H9 (cell line): Measurements from ENCODE around the gene IFNA6. TPM values are rescaled to one million over a fixed set of nuclear protein-coding genes. Genes with fewer than 3 reads are reported as not detected.

Source experiments
- DNase-seq: peaks from one replicate; pipeline ENCODE4 v3.0.0-alpha.2; 2017
- H2AFZ ChIP-seq: one replicate; pipeline ENCODE4 v1.6.1; 2013; ENCODE audit warnings: mild to moderate bottlenecking, low read length, control low read depth, moderate library complexity
- H2AK5ac ChIP-seq: 2 replicates; pipeline ENCODE4 v1.6.1; 2013; ENCODE audit warnings: low read length, control low read depth, mixed read lengths; ENCODE audit not compliant: insufficient read length
- H2BK120ac ChIP-seq: one replicate; pipeline ENCODE4 v1.6.1; 2013; ENCODE audit warnings: low read depth, mild to moderate bottlenecking, low read length, control low read depth, inconsistent platforms; ENCODE audit not compliant: poor library complexity, severe bottlenecking
- H2BK12ac ChIP-seq: 2 replicates; pipeline ENCODE4 v1.6.1; 2013; ENCODE audit warnings: low read length, control low read depth, mixed read lengths, low read depth; ENCODE audit not compliant: insufficient read length
- H2BK15ac ChIP-seq: 2 replicates; pipeline ENCODE4 v1.6.1; 2013; ENCODE audit warnings: low read depth, low read length, control low read depth
- H2BK20ac ChIP-seq: one replicate; pipeline ENCODE4 v1.6.1; 2013; ENCODE audit warnings: low read depth, mild to moderate bottlenecking, low read length, control low read depth, inconsistent platforms; ENCODE audit not compliant: poor library complexity, severe bottlenecking
- H2BK5ac ChIP-seq: 2 replicates; pipeline ENCODE4 v1.6.1; 2013; ENCODE audit warnings: low read length, control low read depth, mixed read lengths; ENCODE audit not compliant: insufficient read length
- H3K14ac ChIP-seq: 2 replicates; pipeline ENCODE4 v1.6.1; 2013; ENCODE audit warnings: low read length, control low read depth; ENCODE audit not compliant: insufficient read depth
- H3K18ac ChIP-seq: 2 replicates; pipeline ENCODE4 v1.6.1; 2013; ENCODE audit warnings: low read depth, mild to moderate bottlenecking, mixed read lengths, low read length, control low read depth; ENCODE audit not compliant: insufficient read length
- H3K23ac ChIP-seq: 2 replicates; pipeline ENCODE4 v1.6.1; 2013; ENCODE audit warnings: low read length, control low read depth, mixed read lengths, low read depth; ENCODE audit not compliant: insufficient read length
- H3K23me2 ChIP-seq: 2 replicates; pipeline ENCODE4 v1.6.1; 2013; ENCODE audit warnings: low read depth, mild to moderate bottlenecking, mixed read lengths, low read length, control low read depth; ENCODE audit not compliant: insufficient read length, poor library complexity, severe bottlenecking
- H3K27ac ChIP-seq: 2 replicates; pipeline ENCODE4 v1.5.1; 2013; ENCODE audit warnings: low read length, control low read depth, mixed read lengths, low read depth; ENCODE audit not compliant: insufficient read length
- H3K27me3 ChIP-seq: 2 replicates; pipeline ENCODE4 v1.6.1; 2013; ENCODE audit warnings: low read length, control low read depth, inconsistent platforms; ENCODE audit not compliant: insufficient read depth
- H3K4ac ChIP-seq: 2 replicates; pipeline ENCODE4 v1.6.1; 2013; ENCODE audit warnings: low read depth, mild to moderate bottlenecking, control low read depth, inconsistent platforms, low read length, moderate library complexity
- H3K4me1 ChIP-seq: 2 replicates; pipeline ENCODE4 v1.6.1; 2013; ENCODE audit warnings: low read length, control low read depth, inconsistent platforms; ENCODE audit not compliant: insufficient read depth
- H3K4me2 ChIP-seq: 2 replicates; pipeline ENCODE4 v1.6.1; 2013; ENCODE audit warnings: low read length, control low read depth, mixed read lengths; ENCODE audit not compliant: insufficient read length, insufficient read depth
- H3K56ac ChIP-seq: 2 replicates; pipeline ENCODE4 v1.6.1; 2013; ENCODE audit warnings: low read depth, mild to moderate bottlenecking, mixed read lengths, low read length, control low read depth; ENCODE audit not compliant: insufficient read length
- H3K79me1 ChIP-seq: 2 replicates; pipeline ENCODE4 v1.6.1; 2013; ENCODE audit warnings: low read depth, mild to moderate bottlenecking, moderate library complexity, low read length, control low read depth, inconsistent platforms; ENCODE audit not compliant: insufficient read depth, poor library complexity, severe bottlenecking
- H3K79me2 ChIP-seq: 2 replicates; pipeline ENCODE4 v1.6.1; 2013; ENCODE audit warnings: low read length, control low read depth, inconsistent platforms; ENCODE audit not compliant: insufficient read depth
- H3K9ac ChIP-seq: 2 replicates; pipeline ENCODE4 v1.6.1; 2013; ENCODE audit warnings: low read length, control low read depth, mixed read lengths; ENCODE audit not compliant: insufficient read length; ENCODE audit errors: extremely low read depth
- H3K9me3 ChIP-seq: one replicate; pipeline ENCODE4 v1.6.1; 2013; ENCODE audit warnings: low read depth, low read length, inconsistent platforms; ENCODE audit not compliant: control insufficient read depth
- H3T11ph ChIP-seq: one replicate; pipeline ENCODE4 v1.6.1; 2013; ENCODE audit warnings: mild to moderate bottlenecking, low read length, control low read depth, inconsistent platforms
- H4K20me1 ChIP-seq: one replicate; pipeline ENCODE4 v1.6.1; 2013; ENCODE audit not compliant: control insufficient read depth, insufficient read length, insufficient read depth
- H4K5ac ChIP-seq: 2 replicates; pipeline ENCODE4 v1.6.1; 2013; ENCODE audit warnings: low read depth, mild to moderate bottlenecking, mixed read lengths, low read length, control low read depth; ENCODE audit not compliant: insufficient read length
- H4K8ac ChIP-seq: replicated peaks from 2 replicates; pipeline ENCODE4 v1.6.1; 2013; ENCODE audit warnings: low read length, control low read depth, mixed read lengths, low read depth; ENCODE audit not compliant: insufficient read length
- H4K91ac ChIP-seq: 2 replicates; pipeline ENCODE4 v1.6.1; 2013; ENCODE audit warnings: low read depth, mild to moderate bottlenecking, moderate library complexity, mixed read lengths, low read length, control low read depth; ENCODE audit not compliant: insufficient read length
- H3K27ac Mint-ChIP-seq, 3 experiments: 2 replicates in 2 of 3; 3 replicates in 1 of 3; pipeline ENCODE4 v1.8.0; 2020 to 2021; ENCODE audit warnings: mixed read lengths in 3 of 3, mild to moderate bottlenecking in 1 of 3, moderate library complexity in 1 of 3
- H3K27me3 Mint-ChIP-seq: 2 replicates; pipeline ENCODE4 v1.8.0; 2021; ENCODE audit warnings: low read depth, mild to moderate bottlenecking, moderate library complexity, mixed read lengths
- H3K36me3 Mint-ChIP-seq, 3 experiments: 2 replicates in 2 of 3; 3 replicates in 1 of 3; pipeline ENCODE4 v1.8.0; 2020 to 2021; ENCODE audit warnings: low read depth in 3 of 3, mixed read lengths in 3 of 3; ENCODE audit not compliant: insufficient read depth in 1 of 3
- H3K4me1 Mint-ChIP-seq, 2 experiments: 2 replicates each; pipeline ENCODE4 v1.8.0; 2020; ENCODE audit warnings: mixed read lengths in 2 of 2
- H3K4me3 Mint-ChIP-seq, 2 experiments: 2 replicates in 1 of 2; 3 replicates in 1 of 2; pipeline ENCODE4 v1.8.0; 2020 to 2021; ENCODE audit warnings: mild to moderate bottlenecking in 2 of 2, mixed read lengths in 2 of 2, moderate library complexity in 1 of 2
- H3K9me3 Mint-ChIP-seq, 2 experiments: 2 replicates in 1 of 2; 3 replicates in 1 of 2; pipeline ENCODE4 v1.8.0; 2020; ENCODE audit warnings: mild to moderate bottlenecking in 2 of 2, mixed read lengths in 2 of 2, moderate library complexity in 1 of 2
- CTCF ChIP-seq: fragments of 200-600 bp; sonication (generic); conservative IDR thresholded peaks from 3 replicates; pipeline ENCODE4 v1.8.0; 2021; ENCODE audit warnings: antibody characterized with exemption, mild to moderate bottlenecking
- total RNA-seq: library from RNA; stranded (reverse); gene quantifications from 2 replicates; pipeline ENCODE4 v1.2.1, GENCODE V29; 2021

IFNA6 gene
- total RNA-seq, 1 experiment from 2014 or later = not detected

- Histone ChIP-seq H3K14ac (no peak overlapping the region), H3K79me1 (no peaks in the 10 kb centered on the region), H4K8ac (no peak overlapping the region), H3K18ac (no peak overlapping the region), H4K91ac (no peak overlapping the region), H3K9me3 (no peaks in the 10 kb centered on the region), H4K20me1 (no peaks in the 10 kb centered on the region), H2BK12ac (no peak overlapping the region), H2BK20ac (no peak overlapping the region), H3K56ac (no peak overlapping the region), H3K23ac (no peak overlapping the region), H2AFZ (no peak overlapping the region), H2AK5ac (no peak overlapping the region), H3K27me3 (no peaks in the 10 kb centered on the region), H3K9ac (no peak overlapping the region), H3K79me2 (peaks cover 25% of the 10 kb centered on the region; the same call in 1 of the 2 replicates), H3T11ph (no peak overlapping the region), H3K23me2 (no peaks in the 10 kb centered on the region), H2BK15ac (no peak overlapping the region), H2BK5ac (no peak overlapping the region), H3K27ac (no peak overlapping the region), H3K4me2 (no peak overlapping the region), H2BK120ac (no peak overlapping the region), H3K4ac (no peak overlapping the region), H3K4me1 (peaks cover 4% of the 10 kb centered on the region; the same call in 1 of the 2 replicates), H4K5ac (no peak overlapping the region)
- Mint-ChIP-seq H3K4me1 (peaks cover 26 to 27% of the 10 kb centered on the region in 2 experiments), H3K36me3 (peaks cover 12 to 17% (median 16%) of the 10 kb centered on the region in 3 experiments; a peak in 6 of 7 replicates), H3K27me3 (peaks cover 14% of the 10 kb centered on the region), H3K4me3 (no peak overlapping the region), H3K27ac (no peak overlapping the region), H3K9me3 (no peaks in the 10 kb centered on the region)
- no peak for DNase-seq
- no peak; the same call in 2 of the 3 replicates for TF ChIP-seq CTCF
Observed at GRCh38 chr9:21336457-21336856, 14.2 kb downstream of the IFNA6 start.
